ENCODE data around the gene PIP5K1A.
A peak's percentile ranks its signal among the peaks of the same experiment; 100 is the strongest.
"Not testable (repeated sequence)": the region's sequence is repeated elsewhere in the genome, so short reads cannot be mapped to it uniquely, and the experiment has no call there.

Gene PIP5K1A

GRCh38 chr1:151192047-151192446, 6.3 kb upstream of the PIP5K1A start:
- no peak for DNase-seq (ENCODE audit: low read depth in 2 of 2)

- no peak for DNase-seq (ENCODE audit: low read depth in 2 of 2)
Measured at GRCh38 chr1:151193304-151193703, 5.0 kb upstream of the PIP5K1A start.

- no peak for DNase-seq (ENCODE audit: low read depth in 2 of 2)
Measured at GRCh38 chr1:151193856-151194255, 4.5 kb upstream of the PIP5K1A start.

- peak; percentile 74 to 80 for DNase-seq (ENCODE audit: low read depth in 2 of 2)
Measured at GRCh38 chr1:151194894-151195594, 3.3 kb upstream of the PIP5K1A start.

GRCh38 chr1:151196292-151196800, 2.0 kb upstream of the PIP5K1A start:
- DNase-seq (ENCODE audit: low read depth in 2 of 2): peak; percentile 78 to 81

GRCh38 chr1:151197863-151198253, 494 bp upstream of the PIP5K1A start:
- no peak for DNase-seq (ENCODE audit: low read depth in 2 of 2)

- DNase-seq (ENCODE audit: low read depth in 2 of 2): peak; percentile 92 to 93
Measured at GRCh38 chr1:151199873-151200581, 1.7 kb downstream of the PIP5K1A start.

- not testable (repeated sequence) for DNase-seq (ENCODE audit: low read depth in 2 of 2)
Measured at GRCh38 chr1:151205381-151205965, 7.1 kb downstream of the PIP5K1A start.

GRCh38 chr1:151210830-151211229, 12.5 kb downstream of the PIP5K1A start:
- no peak for DNase-seq (ENCODE audit: low read depth in 2 of 2)

GRCh38 chr1:151211972-151212705, 13.8 kb downstream of the PIP5K1A start:
- no peak for DNase-seq (ENCODE audit: low read depth in 2 of 2)

- no peak for DNase-seq (ENCODE audit: low read depth in 2 of 2)
Measured at GRCh38 chr1:151213560-151213959, 15.2 kb downstream of the PIP5K1A start.

- DNase-seq (ENCODE audit: low read depth in 2 of 2): no peak
Measured at GRCh38 chr1:151221616-151222015, 23.3 kb downstream of the PIP5K1A start.

GRCh38 chr1:151222130-151222529, 23.8 kb downstream of the PIP5K1A start:
- DNase-seq (ENCODE audit: low read depth in 2 of 2): no peak

GRCh38 chr1:151235235-151235634, 36.9 kb downstream of the PIP5K1A start:
- DNase-seq (ENCODE audit: low read depth in 2 of 2): no peak

GRCh38 chr1:151237678-151238466, 39.5 kb downstream of the PIP5K1A start:
- DNase-seq (ENCODE audit: low read depth in 2 of 2): no peak

GRCh38 chr1:151238467-151238739, 40.1 kb downstream of the PIP5K1A start:
- peak; percentile 85 to 87 for DNase-seq (ENCODE audit: low read depth in 2 of 2)

GRCh38 chr1:151242442-151242841, 44.1 kb downstream of the PIP5K1A start:
- DNase-seq (ENCODE audit: low read depth in 2 of 2): no peak

GRCh38 chr1:151243683-151244216, 45.4 kb downstream of the PIP5K1A start:
- DNase-seq (ENCODE audit: low read depth in 2 of 2): no peak

- no peak for DNase-seq (ENCODE audit: low read depth in 2 of 2)
Measured at GRCh38 chr1:151246786-151247185, 48.4 kb downstream of the PIP5K1A start.

GRCh38 chr1:151251656-151252470, 53.5 kb downstream of the PIP5K1A start:
- peak; percentile 49 to 53 for DNase-seq (ENCODE audit: low read depth in 2 of 2)
